ENCODE results near the gene F2. TPM values are rescaled to one million over a fixed set of nuclear protein-coding genes. Genes with fewer than 3 reads are reported as not detected.

The F2 gene
- total and polyA plus RNA-seq, 2 donors (not counting 1 experiment from before 2014, with no cell fraction given): not detected

GRCh38 chr11:46678741-46679130 is 40.3 kb upstream of the F2 start:
- Histone ChIP-seq H3K79me2 (ENCODE audit: control insufficient read depth, insufficient read depth, low read length) (no peaks in the 10 kb centered on the region), H3K4me3 (replicated peaks in 1 of 4; ENCODE audit: control extremely low read depth in 1 of 4, insufficient read depth in 1 of 4, low read depth in 3 of 4, low read length in 4 of 4) (no peak overlapping the region), H3K27me3 (ENCODE audit: control insufficient read depth, insufficient read depth, low read length) (no peaks in the 10 kb centered on the region), H3K4me2 (ENCODE audit: extremely low read depth, insufficient read depth, low read length) (no peak overlapping the region), H4K20me1 (ENCODE audit: control insufficient read depth, extremely low read depth, insufficient read depth, low read length) (no peaks in the 10 kb centered on the region), H3K27ac (ENCODE audit: insufficient read depth, low read length) (no peak overlapping the region), H2AFZ (ENCODE audit: low read length) (no peak overlapping the region), H3K9me3 (ENCODE audit: control insufficient read depth, insufficient read depth, low read depth, low read length) (no peaks in the 10 kb centered on the region), H3K9ac (ENCODE audit: insufficient read depth, low read length) (no peak overlapping the region), H3K36me3 (ENCODE audit: control insufficient read depth, insufficient read depth, low read length) (peaks cover 26% of the 10 kb centered on the region), H3K4me1 (ENCODE audit: control insufficient read depth, extremely low read depth, insufficient read depth, low read length) (peaks cover 4% of the 10 kb centered on the region)
- TF ChIP-seq EZH2 (IDR thresholded peaks at IDR 0.05; ENCODE audit: low read length, missing control alignments): no peak
- no peak for TF ChIP-seq CTCF (conservative IDR thresholded peaks at IDR 0.05 in 1 of 2, IDR thresholded peaks at IDR 0.05 in 1 of 2; ENCODE audit: low read depth in 1 of 2, low read length in 2 of 2)
- no peak for DNase-seq (ENCODE audit: low read depth in 2 of 2)

GRCh38 chr11:46679241-46680163 is 39.5 kb upstream of the F2 start:
- Histone ChIP-seq H3K4me1 (ENCODE audit: control insufficient read depth, extremely low read depth, insufficient read depth, low read length) (peaks cover 9% of the 10 kb centered on the region), H2AFZ (ENCODE audit: low read length) (no peak overlapping the region), H3K36me3 (ENCODE audit: control insufficient read depth, insufficient read depth, low read length) (peaks cover 26% of the 10 kb centered on the region), H3K9me3 (ENCODE audit: control insufficient read depth, insufficient read depth, low read depth, low read length) (no peaks in the 10 kb centered on the region), H3K4me3 (replicated peaks in 1 of 4; ENCODE audit: control extremely low read depth in 1 of 4, insufficient read depth in 1 of 4, low read depth in 3 of 4, low read length in 4 of 4) (no peak overlapping the region), H3K27ac (ENCODE audit: insufficient read depth, low read length) (no peak overlapping the region), H3K9ac (ENCODE audit: insufficient read depth, low read length) (no peak overlapping the region), H3K79me2 (ENCODE audit: control insufficient read depth, insufficient read depth, low read length) (no peaks in the 10 kb centered on the region), H3K4me2 (ENCODE audit: extremely low read depth, insufficient read depth, low read length) (no peak overlapping the region), H4K20me1 (ENCODE audit: control insufficient read depth, extremely low read depth, insufficient read depth, low read length) (no peaks in the 10 kb centered on the region), H3K27me3 (ENCODE audit: control insufficient read depth, insufficient read depth, low read length) (no peaks in the 10 kb centered on the region)
- no peak for DNase-seq (ENCODE audit: low read depth in 2 of 2)
- no peak for TF ChIP-seq EZH2 (IDR thresholded peaks at IDR 0.05; ENCODE audit: low read length, missing control alignments)
- TF ChIP-seq CTCF (conservative IDR thresholded peaks at IDR 0.05 in 1 of 2, IDR thresholded peaks at IDR 0.05 in 1 of 2; ENCODE audit: low read depth in 1 of 2, low read length in 2 of 2): no peak

- H3K4me2 ChIP-seq (ENCODE audit: extremely low read depth, insufficient read depth, low read length): no peak overlapping the region
- H3K4me1 ChIP-seq (ENCODE audit: control insufficient read depth, extremely low read depth, insufficient read depth, low read length): peaks cover 9% of the 10 kb centered on the region
- no peaks in the 10 kb centered on the region for H3K79me2 ChIP-seq (ENCODE audit: control insufficient read depth, insufficient read depth, low read length)
- H2AFZ ChIP-seq (ENCODE audit: low read length): no peak overlapping the region
- H3K27ac ChIP-seq (ENCODE audit: insufficient read depth, low read length): no peak overlapping the region
- H3K27me3 ChIP-seq (ENCODE audit: control insufficient read depth, insufficient read depth, low read length): no peaks in the 10 kb centered on the region
- H3K36me3 ChIP-seq (ENCODE audit: control insufficient read depth, insufficient read depth, low read length): peaks cover 26% of the 10 kb centered on the region
- H4K20me1 ChIP-seq (ENCODE audit: control insufficient read depth, extremely low read depth, insufficient read depth, low read length): no peaks in the 10 kb centered on the region
- H3K9ac ChIP-seq (ENCODE audit: insufficient read depth, low read length): no peak overlapping the region
- no peak for TF ChIP-seq EZH2 (IDR thresholded peaks at IDR 0.05; ENCODE audit: low read length, missing control alignments)
- TF ChIP-seq CTCF (conservative IDR thresholded peaks at IDR 0.05 in 1 of 2, IDR thresholded peaks at IDR 0.05 in 1 of 2; ENCODE audit: low read depth in 1 of 2, low read length in 2 of 2): no peak
- DNase-seq (ENCODE audit: low read depth in 2 of 2): no peak
- H3K9me3 ChIP-seq (ENCODE audit: control insufficient read depth, insufficient read depth, low read depth, low read length): no peaks in the 10 kb centered on the region
- no peak overlapping the region for H3K4me3 ChIP-seq (replicated peaks in 1 of 4; ENCODE audit: control extremely low read depth in 1 of 4, insufficient read depth in 1 of 4, low read depth in 3 of 4, low read length in 4 of 4)
Observed at GRCh38 chr11:46680164-46680760, 38.8 kb upstream of the F2 start.

All from fibroblast of lung (primary cell).